ACC112 (cell line): ENCODE results near the gene APAF1.

Experiments used
- H2AFZ ChIP-seq: fragments of 200-600 bp; sonication (generic); one replicate; pipeline ENCODE4 v1.6.0; 2017; ENCODE audit warnings: antibody characterized with exemption, low read length; ENCODE audit not compliant: unreplicated experiment
- H3K27ac ChIP-seq: fragments of 200-600 bp; sonication (generic); 2 replicates; pipeline ENCODE4 v1.5.1; 2014; ENCODE audit warnings: low read depth, mild to moderate bottlenecking, antibody characterized with exemption, low read length, moderate library complexity
- H3K27me3 ChIP-seq: fragments of 200-600 bp; sonication (generic); 2 replicates; pipeline ENCODE4 v1.6.1; 2014; ENCODE audit warnings: mild to moderate bottlenecking, antibody characterized with exemption, low read length, moderate library complexity, mixed read lengths; ENCODE audit not compliant: insufficient read depth
- H3K36me3 ChIP-seq: fragments of 200-600 bp; sonication (generic); 2 replicates; pipeline ENCODE4 v1.6.1; 2016; ENCODE audit warnings: mild to moderate bottlenecking, antibody characterized with exemption, low read length, moderate library complexity, mixed read lengths; ENCODE audit not compliant: insufficient read depth
- H3K4me1 ChIP-seq: fragments of 200-600 bp; sonication (generic); one replicate; pipeline ENCODE4 v1.6.1; 2016; ENCODE audit warnings: low read length, mixed read lengths; ENCODE audit not compliant: insufficient read depth, unreplicated experiment, control insufficient read depth
- H3K4me3 ChIP-seq: fragments of 200-600 bp; sonication (generic); 2 replicates; pipeline ENCODE4 v1.5.1; 2014; ENCODE audit warnings: mild to moderate bottlenecking, low read depth, low read length
- H3K79me2 ChIP-seq: fragments of 200-600 bp; sonication (generic); one replicate; pipeline ENCODE4 v1.6.0; 2016; ENCODE audit warnings: low read length; ENCODE audit not compliant: control insufficient read depth, unreplicated experiment, insufficient read depth

APAF1 gene

DNA sequence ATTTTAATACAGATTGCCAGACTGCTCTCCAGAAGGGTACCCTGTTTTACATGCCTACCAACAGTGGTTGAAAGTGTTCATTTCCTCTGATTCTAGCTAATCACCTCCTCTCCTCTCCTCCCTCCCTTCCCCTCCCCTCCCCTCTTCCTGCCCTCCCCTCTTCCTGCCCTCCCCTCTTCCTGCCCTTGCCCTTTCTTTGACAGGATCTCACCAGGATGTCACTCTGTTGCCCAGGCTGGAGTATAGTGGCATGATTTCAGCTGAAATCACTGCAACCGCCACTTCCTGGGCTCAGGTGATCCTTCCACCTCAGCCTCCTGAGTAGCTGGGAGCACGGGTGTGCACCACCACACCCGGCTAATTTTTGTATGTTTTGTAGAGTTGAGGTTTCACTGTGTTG is 24.7 kb downstream of the APAF1 start:
- Histone ChIP-seq H3K36me3 (peaks cover 11% of the 10 kb centered on the region), H3K27me3 (no peaks in the 10 kb centered on the region), H3K4me1 (no peaks in the 10 kb centered on the region), H3K79me2 (no peaks in the 10 kb centered on the region), H2AFZ (no peak overlapping the region), H3K4me3 (no peak overlapping the region), H3K27ac (no peak overlapping the region)

GRCh38 chr12:98671459-98671858 is 26.4 kb downstream of the APAF1 start:
- no peaks in the 10 kb centered on the region for H3K27me3 ChIP-seq
- H3K36me3 ChIP-seq: peaks cover 11% of the 10 kb centered on the region
- no peaks in the 10 kb centered on the region for H3K79me2 ChIP-seq
- no peak overlapping the region for H3K4me3 ChIP-seq
- no peak overlapping the region for H3K27ac ChIP-seq
- H3K4me1 ChIP-seq: no peaks in the 10 kb centered on the region
- H2AFZ ChIP-seq: no peak overlapping the region

- no peaks in the 10 kb centered on the region; the same call in 1 of the 2 replicates for H3K36me3 ChIP-seq
- no peaks in the 10 kb centered on the region for H3K4me1 ChIP-seq
- H3K4me3 ChIP-seq: no peak overlapping the region
- no peak overlapping the region for H2AFZ ChIP-seq
- no peaks in the 10 kb centered on the region for H3K27me3 ChIP-seq
- no peak overlapping the region for H3K27ac ChIP-seq
- H3K79me2 ChIP-seq: no peaks in the 10 kb centered on the region
Measured at GRCh38 chr12:98674841-98675240, 29.8 kb downstream of the APAF1 start.

DNA sequence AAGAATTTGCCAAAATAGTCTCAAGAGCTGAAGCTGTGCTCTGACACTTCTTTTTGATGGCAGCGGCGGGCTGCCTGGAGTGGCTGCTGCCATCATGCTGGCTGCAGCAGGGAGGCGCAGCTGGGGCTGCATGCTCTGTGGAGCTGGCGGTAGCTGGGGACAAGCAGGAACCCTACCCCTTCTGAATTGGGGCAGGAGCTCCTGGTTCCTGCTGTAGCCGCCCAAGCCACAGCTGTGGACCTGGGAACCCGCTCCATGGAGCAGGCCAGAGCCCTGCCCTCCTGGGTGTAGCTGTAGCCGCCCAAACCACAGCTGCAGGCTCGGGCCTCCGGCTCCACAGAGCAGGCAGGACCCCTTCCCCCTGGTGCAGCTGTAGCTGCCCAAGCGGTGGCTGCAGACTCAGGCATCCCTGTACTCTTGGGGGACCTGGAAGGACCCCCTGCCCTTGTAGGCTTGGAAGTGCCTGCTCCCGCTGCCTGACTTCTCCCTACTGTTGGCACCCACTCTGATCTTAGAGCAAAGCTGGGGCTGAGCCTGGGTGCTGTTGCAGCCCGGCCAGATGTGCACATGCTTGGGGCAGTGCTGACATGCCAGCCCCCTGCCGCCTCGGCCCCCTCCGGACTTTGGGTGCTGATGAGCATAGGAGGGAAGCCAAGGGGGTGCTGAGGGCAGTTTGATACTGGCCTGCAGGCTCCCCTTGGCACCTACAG is 33.3 kb downstream of the APAF1 start:
- no peaks in the 10 kb centered on the region for H3K27me3 ChIP-seq
- H3K4me3 ChIP-seq: no peak overlapping the region
- H3K4me1 ChIP-seq: no peaks in the 10 kb centered on the region
- H3K27ac ChIP-seq: no peak overlapping the region
- peaks cover 8% of the 10 kb centered on the region; the same call in 1 of the 2 replicates for H3K36me3 ChIP-seq
- no peaks in the 10 kb centered on the region for H3K79me2 ChIP-seq
- H2AFZ ChIP-seq: no peak overlapping the region

DNA sequence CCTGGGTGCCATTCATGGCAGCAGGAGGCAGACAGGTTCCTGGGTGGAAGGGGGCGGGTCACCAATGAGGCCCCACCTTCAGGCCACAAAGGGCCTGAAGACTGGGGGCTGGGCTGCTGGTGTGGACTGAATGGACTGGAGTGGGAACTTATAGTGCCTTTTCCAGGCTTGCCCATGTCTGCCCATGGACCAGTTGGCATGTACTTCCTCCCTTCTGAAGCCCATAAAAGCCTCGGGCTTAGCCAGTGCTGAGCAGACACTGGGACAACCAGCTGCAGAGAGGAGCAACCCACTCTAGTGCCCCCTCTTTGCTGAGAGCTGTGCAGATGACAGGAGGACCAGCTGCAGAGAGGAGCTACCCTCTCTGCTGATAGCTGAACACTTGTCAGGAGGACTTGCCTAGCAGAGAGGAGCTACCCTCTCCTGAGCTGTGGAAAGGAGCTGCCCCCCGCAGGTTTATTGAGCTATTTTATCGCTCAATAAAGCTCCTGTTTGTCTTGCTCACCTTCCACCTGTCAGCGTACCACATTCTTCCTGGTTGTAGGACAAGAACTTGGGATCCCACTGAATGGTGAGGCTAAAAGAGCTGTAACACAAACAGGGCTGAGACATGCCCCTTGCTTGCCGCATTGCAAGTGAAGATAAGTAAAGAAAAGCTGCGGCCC is 34.0 kb downstream of the APAF1 start:
- H3K27me3 ChIP-seq: no peaks in the 10 kb centered on the region
- H3K4me1 ChIP-seq: no peaks in the 10 kb centered on the region
- no peak overlapping the region for H3K4me3 ChIP-seq
- H3K27ac ChIP-seq: no peak overlapping the region
- peaks cover 11% of the 10 kb centered on the region; the same call in 1 of the 2 replicates for H3K36me3 ChIP-seq
- no peak overlapping the region for H2AFZ ChIP-seq
- no peaks in the 10 kb centered on the region for H3K79me2 ChIP-seq

GRCh38 chr12:98679611-98680005 is 34.5 kb downstream of the APAF1 start:
- no peak overlapping the region for H3K4me3 ChIP-seq
- peaks cover 11% of the 10 kb centered on the region; the same call in 1 of the 2 replicates for H3K36me3 ChIP-seq

DNA sequence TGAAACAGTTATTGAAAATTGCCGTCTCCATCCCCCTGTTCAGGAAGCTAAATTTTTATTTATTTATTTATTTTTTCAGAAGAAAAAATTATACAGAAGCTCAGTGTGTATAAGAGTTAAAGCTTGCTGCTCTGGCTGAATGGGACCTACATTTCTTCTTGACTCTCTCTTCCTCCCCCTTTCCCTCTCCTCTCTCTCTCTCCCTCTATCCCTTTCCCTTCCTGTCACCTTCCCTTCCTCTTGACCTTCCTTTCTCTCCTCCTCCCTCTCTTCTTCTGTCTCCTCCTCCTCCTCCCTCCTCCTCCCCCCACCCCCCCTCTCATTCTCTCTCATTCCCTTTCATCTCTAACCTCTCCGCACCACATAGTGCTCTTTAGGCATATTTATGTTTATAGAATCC is 39.1 kb downstream of the APAF1 start:
- Histone ChIP-seq H3K36me3 (peaks cover 11% of the 10 kb centered on the region; the same call in 1 of the 2 replicates), H3K79me2 (no peaks in the 10 kb centered on the region), H3K27me3 (no peaks in the 10 kb centered on the region), H3K27ac (no peak overlapping the region), H3K4me1 (no peaks in the 10 kb centered on the region), H3K4me3 (no peak overlapping the region), H2AFZ (no peak overlapping the region)

More at GRCh38 chr12:98679611-98680005, 34.5 kb downstream of the APAF1 start:
- H3K4me1 ChIP-seq: no peaks in the 10 kb centered on the region
- no peaks in the 10 kb centered on the region for H3K79me2 ChIP-seq
- no peaks in the 10 kb centered on the region for H3K27me3 ChIP-seq
- no peak overlapping the region for H2AFZ ChIP-seq
- H3K27ac ChIP-seq: no peak overlapping the region

DNA sequence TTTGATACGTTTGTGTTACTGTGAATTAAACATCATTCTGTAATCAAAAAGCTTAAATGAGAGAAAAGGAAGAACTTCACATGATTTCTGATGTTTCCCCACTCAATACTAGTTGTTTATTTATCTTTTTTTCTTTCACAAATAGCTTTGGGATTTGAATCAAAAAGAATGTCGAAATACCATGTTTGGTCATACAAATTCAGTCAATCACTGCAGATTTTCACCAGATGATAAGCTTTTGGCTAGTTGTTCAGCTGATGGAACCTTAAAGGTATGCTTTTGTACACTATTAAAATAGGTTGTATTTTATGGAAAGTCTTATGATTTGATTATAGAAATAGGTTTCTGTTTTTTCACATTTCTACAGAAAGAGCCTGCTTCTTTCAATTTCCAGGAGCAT is 41.5 kb downstream of the APAF1 start:
- Histone ChIP-seq H3K36me3 (peaks cover 8% of the 10 kb centered on the region), H3K79me2 (no peaks in the 10 kb centered on the region), H2AFZ (no peak overlapping the region), H3K27me3 (no peaks in the 10 kb centered on the region), H3K27ac (no peak overlapping the region), H3K4me1 (no peaks in the 10 kb centered on the region), H3K4me3 (no peak overlapping the region)

GRCh38 chr12:98691351-98691750 is 46.3 kb downstream of the APAF1 start:
- Histone ChIP-seq H3K27ac (no peak overlapping the region), H3K4me3 (no peak overlapping the region), H3K27me3 (no peaks in the 10 kb centered on the region), H3K36me3 (peaks cover 4% of the 10 kb centered on the region), H3K4me1 (no peaks in the 10 kb centered on the region), H3K79me2 (no peaks in the 10 kb centered on the region), H2AFZ (no peak overlapping the region)

- H3K36me3 ChIP-seq: peaks cover 4% of the 10 kb centered on the region; the same call in 1 of the 2 replicates
- no peak overlapping the region for H2AFZ ChIP-seq
- H3K27me3 ChIP-seq: no peaks in the 10 kb centered on the region
- peaks cover 14% of the 10 kb centered on the region for H3K4me1 ChIP-seq
- H3K79me2 ChIP-seq: no peaks in the 10 kb centered on the region
- H3K4me3 ChIP-seq: no peak overlapping the region
- no peak overlapping the region for H3K27ac ChIP-seq
Measured at GRCh38 chr12:98696036-98696646, 51.1 kb downstream of the APAF1 start.
